Stomach (tissue), 9 donors: Measurements from ENCODE around the gene RAPGEFL1. TPM values are rescaled to one million over a fixed set of nuclear protein-coding genes. Genes with fewer than 3 reads are reported as not detected.

Source experiments
- DNase-seq, 2 donors: peaks; one replicate each; pipeline versions ENCODE4 v3.0.0 to v3.0.0-alpha.2; 2013 to 2019
- H3K27ac ChIP-seq, 5 donors: fragments of 200-600 bp in 4 of 5; sonication (generic) in 4 of 5; one replicate each; pipeline ENCODE4 v1.5.1; 2013 to 2019; ENCODE audit warnings: mild to moderate bottlenecking in 1 of 5, moderate library complexity in 1 of 5
- H3K27me3 ChIP-seq, 3 donors: fragments of 200-600 bp; sonication (generic); one replicate each; pipeline ENCODE4 v1.5.1; 2017 to 2019; ENCODE audit warnings: mixed run types in 1 of 3
- H3K36me3 ChIP-seq, 4 donors: fragments of 200-600 bp; sonication (generic); 1 replicate in 3 of 4; 2 replicates in 1 of 4; pipeline ENCODE4 v1.5.1; 2016 to 2019
- H3K4me1 ChIP-seq, 4 donors: fragments of 200-600 bp; sonication (generic); one replicate each; pipeline ENCODE4 v1.5.1; 2016 to 2019
- H3K4me3 ChIP-seq, 4 donors: fragments of 200-600 bp; sonication (generic) in 3 of 4; one replicate each; pipeline ENCODE4 v1.5.1; 2016 to 2019; ENCODE audit warnings: mild to moderate bottlenecking in 1 of 4
- H3K9me3 ChIP-seq, 4 donors: fragments of 200-600 bp; sonication (generic); one replicate each; pipeline ENCODE4 v1.5.1; 2016 to 2019
- CTCF ChIP-seq, 7 experiments: fragments of 450-650 bp in 4 of 7; fragments of 200-600 bp in 3 of 7; sonication (generic) in 3 of 7; IDR thresholded peaks; one replicate each; pipeline ENCODE4 v1.5.1; 2016 to 2019; ENCODE audit warnings: antibody characterized with exemption in 7 of 7, control low read depth in 2 of 7, mild to moderate bottlenecking in 1 of 7
- EP300 ChIP-seq: sonication (generic); formaldehyde crosslinking; IDR thresholded peaks from one replicate; pipeline ENCODE4 v1.6.1; 2017; ENCODE audit warnings: antibody characterized with exemption
- POLR2A ChIP-seq, 4 donors: fragments of 450-650 bp; IDR thresholded peaks; one replicate each; pipeline ENCODE4 v1.6.1; 2016; ENCODE audit warnings: antibody characterized with exemption in 4 of 4, control low read depth in 2 of 4, mild to moderate bottlenecking in 1 of 4, moderate library complexity in 1 of 4
- POLR2AphosphoS5 ChIP-seq, 3 donors: sonication (generic); formaldehyde crosslinking; IDR thresholded peaks; one replicate each; pipeline ENCODE4 v1.6.1; 2016; ENCODE audit warnings: antibody characterized with exemption in 3 of 3
- WGBS, 5 donors: extraction: QIAGEN DNeasy Blood & Tissue Kit in 3 of 5; methylation state at CpG; one replicate each; pipeline versions ENCODE4 v1.1.5 to v1.1.7; 2013 to 2018; 5-methylcytosine and 5-hydroxymethylcytosine counted together
- intact Hi-C: fragments of 100-400 bp; cut with DNase I; formaldehyde crosslinking; loops from one replicate; pipeline ENCODE4 v1.15.1; 2023; ENCODE audit warnings: low total_unique reads
- polyA plus RNA-seq, 3 donors: library from polyadenylated mRNA; stranded (reverse); fragments of 200-250 nt; gene quantifications; one replicate each; pipeline ENCODE4 v1.2.3, GENCODE V29; 2013
- small RNA-seq, 4 donors: library from RNA; depleted of rRNA; stranded (forward); fragments of <200 nt; gene quantifications; one replicate each; pipeline ENCODE3, GENCODE V24; 2016
- total RNA-seq, 5 donors: library from RNA; depleted of rRNA; stranded (reverse); fragments of >200 nt; gene quantifications; one replicate each; pipeline versions ENCODE4 v1.1.0 to v1.2.3, GENCODE V29; 2014 to 2016
- donor health status: healthy with polysubstance abuse.
- donor health status: Bipolar disorder and iron deficiency.
- donor health status: healthy.

Gene RAPGEFL1
- total and polyA plus RNA-seq, 8 donors: 5.2 to 294 (median 24.6) TPM

- peaks cover 0 to 60% (median 24%) of the 10 kb centered on the region in 4 donors for H3K4me1 ChIP-seq
- DNase-seq: no peak
- intact Hi-C loops: no loop called here
- no peaks in the 10 kb centered on the region for H3K27me3 ChIP-seq
- no peak overlapping the region for H3K27ac ChIP-seq
- WGBS, 5 donors: 71 to 85% (median 81%) methylated on average over 4 of the region's 4 CpGs
- H3K4me3 ChIP-seq: no peak overlapping the region
- H3K36me3 ChIP-seq: peaks cover 0 to 6% (median 0%) of the 10 kb centered on the region in 4 donors
- TF ChIP-seq POLR2AphosphoS5 (IDR thresholded peaks at IDR 0.05) (no peak), CTCF (IDR thresholded peaks at IDR 0.05) (no peak), POLR2A (IDR thresholded peaks at IDR 0.05) (no peak), EP300 (no peak)
- no peaks in the 10 kb centered on the region for H3K9me3 ChIP-seq
Observed at GRCh38 chr17:40241252-40241834, 64.1 kb downstream of the RAPGEFL1 start.

DNA sequence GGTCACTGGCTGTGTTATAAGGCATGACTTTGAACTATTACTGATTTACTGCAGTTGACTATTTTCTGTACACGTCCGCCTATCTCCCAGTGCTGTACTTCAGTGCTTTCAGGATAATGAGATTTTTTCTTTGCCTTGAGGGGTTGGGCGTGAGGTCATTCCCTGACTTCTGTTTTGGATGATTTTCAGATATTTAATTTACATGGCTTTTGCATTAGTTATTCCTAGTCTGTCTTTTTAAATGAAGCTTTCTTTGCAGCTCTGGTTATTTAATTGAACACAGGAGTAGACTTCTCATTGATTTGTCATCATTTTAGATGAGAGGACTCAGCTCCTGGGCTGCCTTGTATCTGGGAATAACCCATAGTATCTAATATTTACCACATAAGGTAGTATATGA lies 65.5 kb downstream of the RAPGEFL1 start:
- TF ChIP-seq POLR2AphosphoS5 (IDR thresholded peaks at IDR 0.05): no peak
- no peak for TF ChIP-seq POLR2A (IDR thresholded peaks at IDR 0.05)
- TF ChIP-seq CTCF (IDR thresholded peaks at IDR 0.05): no peak
- no peak for TF ChIP-seq EP300
- intact Hi-C loops: no loop called here
- H3K27ac ChIP-seq: no peak overlapping the region
- 75 to 92% (median 80%) methylated on average over 3 of the region's 3 CpGs for WGBS, 5 donors
- H3K4me1 ChIP-seq: peaks cover 0 to 53% (median 24%) of the 10 kb centered on the region in 4 donors
- H3K9me3 ChIP-seq: no peaks in the 10 kb centered on the region
- H3K4me3 ChIP-seq: no peak overlapping the region
- peaks cover 0 to 6% (median 0%) of the 10 kb centered on the region in 4 donors for H3K36me3 ChIP-seq
- no peaks in the 10 kb centered on the region for H3K27me3 ChIP-seq
- no peak for DNase-seq

DNA sequence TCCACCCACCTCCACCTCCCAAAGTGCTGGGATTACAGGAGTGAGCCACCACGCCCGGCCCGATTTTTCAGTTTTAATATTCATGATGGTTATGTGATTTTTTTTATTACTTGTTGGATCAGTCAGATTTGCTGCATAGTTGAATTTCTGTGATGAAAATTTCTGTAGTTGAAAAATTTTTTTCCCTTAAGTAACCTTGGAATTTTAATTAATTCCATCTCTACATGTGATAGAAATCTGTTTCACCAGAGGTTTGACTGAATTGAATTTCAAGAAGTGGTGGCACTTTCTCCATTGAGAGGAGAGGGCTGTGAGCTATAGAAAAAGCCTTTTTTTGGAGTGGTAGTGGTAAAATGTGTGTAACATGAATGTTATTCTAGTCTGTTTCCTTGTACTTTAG lies 66.5 kb downstream of the RAPGEFL1 start:
- no peaks in the 10 kb centered on the region for H3K9me3 ChIP-seq
- WGBS, 5 donors: 89 to 92% (median 91%) methylated on average over 3 of the region's 3 CpGs
- intact Hi-C loops: no loop called here

GRCh38 chr17:40244255-40244654 lies 67.0 kb downstream of the RAPGEFL1 start:
- H3K27ac ChIP-seq: no peak overlapping the region
- peaks cover 0 to 6% (median 0%) of the 10 kb centered on the region in 4 donors for H3K36me3 ChIP-seq
- no peak for TF ChIP-seq EP300
- no peak for TF ChIP-seq POLR2AphosphoS5 (IDR thresholded peaks at IDR 0.05)
- no peak for TF ChIP-seq POLR2A (IDR thresholded peaks at IDR 0.05)
- TF ChIP-seq CTCF (IDR thresholded peaks at IDR 0.05): no peak
- 66 to 76% (median 71%) methylated on average over 4 of the region's 4 CpGs for WGBS, 5 donors
- DNase-seq: no peak
- intact Hi-C loops: no loop called here
- H3K27me3 ChIP-seq: no peaks in the 10 kb centered on the region
- H3K4me1 ChIP-seq: peaks cover 0 to 60% (median 27%) of the 10 kb centered on the region in 4 donors
- H3K9me3 ChIP-seq: no peaks in the 10 kb centered on the region
- no peak overlapping the region for H3K4me3 ChIP-seq

More for the DNA sequence above, 66.5 kb downstream of the RAPGEFL1 start:
- TF ChIP-seq POLR2AphosphoS5 (IDR thresholded peaks at IDR 0.05) (no peak), CTCF (IDR thresholded peaks at IDR 0.05) (no peak), EP300 (no peak), POLR2A (IDR thresholded peaks at IDR 0.05) (no peak)
- Histone ChIP-seq H3K36me3 (peaks cover 0 to 6% (median 0%) of the 10 kb centered on the region in 4 donors), H3K27ac (no peak overlapping the region), H3K4me3 (no peak overlapping the region), H3K4me1 (peaks cover 0 to 56% (median 24%) of the 10 kb centered on the region in 4 donors), H3K27me3 (no peaks in the 10 kb centered on the region)
- no peak for DNase-seq

Small RNA genes lying within 50 kb of the gene (small RNA-seq; reads per million reads assigned to genes)
- 0 reads per million in 4 donors for gene MIR6867

Other genes with a start within 250 kb of the RAPGEFL1 start
- gene ORMDL3, start 249.9 kb upstream of the RAPGEFL1 start, total RNA-seq: 100 to 1,000 TPM in 1 of 5 donors, 10 to 100 TPM in 4; 16.5 to 117 (median 64.5) TPM
- gene ORMDL3, start 249.9 kb upstream of the RAPGEFL1 start, polyA plus RNA-seq: 10 to 100 TPM; 28.6 to 44.3 (median 34.5) TPM
- gene LRRC3C, start 249.7 kb upstream of the RAPGEFL1 start, total RNA-seq: not detected
- not detected for gene LRRC3C, start 249.7 kb upstream of the RAPGEFL1 start, polyA plus RNA-seq
- gene GSDMA, start 214.5 kb upstream of the RAPGEFL1 start, total RNA-seq: not detected
- under 1 TPM in 2 of 3 donors, not detected in 1; 0.08 to 0.92 TPM for gene GSDMA, start 214.5 kb upstream of the RAPGEFL1 start, polyA plus RNA-seq
- 100 to 1,000 TPM in 1 of 5 donors, 10 to 100 TPM in 4; 13.4 to 140 (median 41.7) TPM for gene PSMD3, start 196.7 kb upstream of the RAPGEFL1 start, total RNA-seq
- 10 to 100 TPM; 45.9 to 53.8 (median 51.2) TPM for gene PSMD3, start 196.7 kb upstream of the RAPGEFL1 start, polyA plus RNA-seq
- gene CSF3, start 162.0 kb upstream of the RAPGEFL1 start, total RNA-seq: 1 to 10 TPM in 2 of 5 donors, under 1 TPM in 1, not detected in 2; 0.55 to 1.7 (median 1.2) TPM
- gene CSF3, start 162.0 kb upstream of the RAPGEFL1 start, polyA plus RNA-seq: 10 to 100 TPM in 1 of 3 donors, 1 to 10 TPM in 2; 1.4 to 16.2 (median 4.0) TPM
- gene MED24, start 123.1 kb upstream of the RAPGEFL1 start, total RNA-seq: 100 to 1,000 TPM in 2 of 5 donors, 10 to 100 TPM in 3; 55.4 to 336 (median 91.6) TPM
- gene MED24, start 123.1 kb upstream of the RAPGEFL1 start, polyA plus RNA-seq: 10 to 100 TPM; 24.1 to 49.5 (median 32.7) TPM
- gene THRA, start 114.5 kb upstream of the RAPGEFL1 start, total RNA-seq: 10 to 100 TPM; 21.1 to 52.2 (median 38.4) TPM
- 10 to 100 TPM; 21.4 to 37.0 (median 26.4) TPM for gene THRA, start 114.5 kb upstream of the RAPGEFL1 start, polyA plus RNA-seq
- gene NR1D1, start 76.9 kb upstream of the RAPGEFL1 start, total RNA-seq: 10 to 100 TPM in 2 of 5 donors, 1 to 10 TPM in 3; 2.8 to 14.9 (median 9.0) TPM
- gene NR1D1, start 76.9 kb upstream of the RAPGEFL1 start, polyA plus RNA-seq: 10 to 100 TPM in 1 of 3 donors, 1 to 10 TPM in 2; 5.5 to 20.5 (median 9.6) TPM
- 100 to 1,000 TPM in 2 of 5 donors, 10 to 100 TPM in 3; 47.1 to 322 (median 90.1) TPM for gene MSL1, start 55.5 kb upstream of the RAPGEFL1 start, total RNA-seq
- 10 to 100 TPM; 29.3 to 63.8 (median 32.7) TPM for gene MSL1, start 55.5 kb upstream of the RAPGEFL1 start, polyA plus RNA-seq
- gene CASC3, start 36.9 kb upstream of the RAPGEFL1 start, total RNA-seq: 100 to 1,000 TPM in 2 of 5 donors, 10 to 100 TPM in 3; 41.9 to 198 (median 85.5) TPM
- 10 to 100 TPM; 27.6 to 42.2 (median 37.0) TPM for gene CASC3, start 36.9 kb upstream of the RAPGEFL1 start, polyA plus RNA-seq
- 10 to 100 TPM in 4 of 5 donors, 1 to 10 TPM in 1; 1.4 to 40.6 (median 15.4) TPM for gene WIPF2, start 41.8 kb downstream of the RAPGEFL1 start, total RNA-seq
- gene WIPF2, start 41.8 kb downstream of the RAPGEFL1 start, polyA plus RNA-seq: 10 to 100 TPM in 2 of 3 donors, 1 to 10 TPM in 1; 6.3 to 11.8 (median 11.2) TPM
- 1 to 10 TPM in 4 of 5 donors, not detected in 1; 1.4 to 9.8 (median 4.5) TPM for gene CDC6, start 110.4 kb downstream of the RAPGEFL1 start, total RNA-seq
- gene CDC6, start 110.4 kb downstream of the RAPGEFL1 start, polyA plus RNA-seq: 1 to 10 TPM; 1.1 to 4.0 (median 3.1) TPM
- gene RARA, start 131.7 kb downstream of the RAPGEFL1 start, total RNA-seq: 10 to 100 TPM; 14.3 to 40.8 (median 24.6) TPM
- gene RARA, start 131.7 kb downstream of the RAPGEFL1 start, polyA plus RNA-seq: 10 to 100 TPM; 11.2 to 20.0 (median 17.1) TPM
- gene GJD3, start 187.3 kb downstream of the RAPGEFL1 start, total RNA-seq: 1 to 10 TPM in 1 of 5 donors, under 1 TPM in 1, not detected in 3; 0.55 to 1.2 TPM
- not detected for gene GJD3, start 187.3 kb downstream of the RAPGEFL1 start, polyA plus RNA-seq
- gene TOP2A, start 240.4 kb downstream of the RAPGEFL1 start, total RNA-seq: 100 to 1,000 TPM in 1 of 5 donors, 10 to 100 TPM in 2, 1 to 10 TPM in 2; 8.0 to 129 (median 17.2) TPM
- 10 to 100 TPM in 1 of 3 donors, 1 to 10 TPM in 2; 1.2 to 27.3 (median 9.1) TPM for gene TOP2A, start 240.4 kb downstream of the RAPGEFL1 start, polyA plus RNA-seq